Measurements from ENCODE around the gene LAMTOR2. TPM values are rescaled to one million over a fixed set of nuclear protein-coding genes. Genes with fewer than 3 reads are reported as not detected.

The LAMTOR2 gene
- total and polyA plus RNA-seq, 4 donors, result 71.2 to 143 (median 103) TPM

- DNase-seq (no peak), ATAC-seq (ENCODE audit: insufficient read depth, low FRiP score) (no peak)
- Histone ChIP-seq H3K27me3 (ENCODE audit: control insufficient read depth in 3 of 3, insufficient read depth in 3 of 3, low read length in 2 of 3) (no peaks in the 10 kb centered on the region), H3K9ac (ENCODE audit: insufficient read depth in 1 of 2, low read length in 2 of 2) (peak overlapping the region in 1 of 2 donors; percentile 80), H3K4me1 (ENCODE audit: control insufficient read depth in 5 of 5, insufficient read depth in 5 of 5, low read length in 5 of 5) (peaks cover 0 to 66% (median 26%) of the 10 kb centered on the region in 5 donors), H3K4me3 (no peak overlapping the region), H3K27ac (ENCODE audit: low read depth in 1 of 2, low read length in 1 of 2) (no peak overlapping the region), H3K36me3 (ENCODE audit: control insufficient read depth in 4 of 4, insufficient read depth in 4 of 4, low read length in 4 of 4) (peaks cover 0 to 21% (median 4%) of the 10 kb centered on the region in 4 donors), H3K9me3 (ENCODE audit: control insufficient read depth in 4 of 4, insufficient read depth in 3 of 4, low read length in 3 of 4) (no peaks in the 10 kb centered on the region)
- 81 to 88% methylated on average over 5 of the region's 5 CpGs for WGBS, 2 donors
- TF ChIP-seq, protein P1, sequence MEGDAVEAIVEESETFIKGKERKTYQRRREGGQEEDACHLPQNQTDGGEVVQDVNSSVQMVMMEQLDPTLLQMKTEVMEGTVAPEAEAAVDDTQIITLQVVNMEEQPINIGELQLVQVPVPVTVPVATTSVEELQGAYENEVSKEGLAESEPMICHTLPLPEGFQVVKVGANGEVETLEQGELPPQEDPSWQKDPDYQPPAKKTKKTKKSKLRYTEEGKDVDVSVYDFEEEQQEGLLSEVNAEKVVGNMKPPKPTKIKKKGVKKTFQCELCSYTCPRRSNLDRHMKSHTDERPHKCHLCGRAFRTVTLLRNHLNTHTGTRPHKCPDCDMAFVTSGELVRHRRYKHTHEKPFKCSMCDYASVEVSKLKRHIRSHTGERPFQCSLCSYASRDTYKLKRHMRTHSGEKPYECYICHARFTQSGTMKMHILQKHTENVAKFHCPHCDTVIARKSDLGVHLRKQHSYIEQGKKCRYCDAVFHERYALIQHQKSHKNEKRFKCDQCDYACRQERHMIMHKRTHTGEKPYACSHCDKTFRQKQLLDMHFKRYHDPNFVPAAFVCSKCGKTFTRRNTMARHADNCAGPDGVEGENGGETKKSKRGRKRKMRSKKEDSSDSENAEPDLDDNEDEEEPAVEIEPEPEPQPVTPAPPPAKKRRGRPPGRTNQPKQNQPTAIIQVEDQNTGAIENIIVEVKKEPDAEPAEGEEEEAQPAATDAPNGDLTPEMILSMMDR (IDR thresholded peaks at IDR 0.05; ENCODE audit: control extremely low read depth, extremely low read depth), result no peak
These were observed 25.2 kb downstream of the LAMTOR2 start for GRCh38 chr1:156079762-156080161.

- no peak overlapping the region for H3K4me3 ChIP-seq
- H3K9me3 ChIP-seq (ENCODE audit: control insufficient read depth in 4 of 4, insufficient read depth in 3 of 4, low read length in 3 of 4), result no peaks in the 10 kb centered on the region
- no peaks in the 10 kb centered on the region for H3K27me3 ChIP-seq (ENCODE audit: control insufficient read depth in 3 of 3, insufficient read depth in 3 of 3, low read length in 2 of 3)
- peak overlapping the region; percentile 68 to 80 for H3K9ac ChIP-seq (ENCODE audit: insufficient read depth in 1 of 2, low read length in 2 of 2)
- TF ChIP-seq, protein P1 (IDR thresholded peaks at IDR 0.05; ENCODE audit: control extremely low read depth, extremely low read depth), result no peak
- ATAC-seq (ENCODE audit: insufficient read depth, low FRiP score), result no peak
- DNase-seq, result peak; percentile 63 to 84 (median 70)
- peaks cover 0 to 63% (median 22%) of the 10 kb centered on the region in 5 donors for H3K4me1 ChIP-seq (ENCODE audit: control insufficient read depth in 5 of 5, insufficient read depth in 5 of 5, low read length in 5 of 5)
- 68 to 77% methylated on average over 8 of the region's 8 CpGs for WGBS, 2 donors
- H3K27ac ChIP-seq (ENCODE audit: low read depth in 1 of 2, low read length in 1 of 2), result no peak overlapping the region
- H3K36me3 ChIP-seq (ENCODE audit: control insufficient read depth in 4 of 4, insufficient read depth in 4 of 4, low read length in 4 of 4), result peaks cover 0 to 21% (median 3%) of the 10 kb centered on the region in 4 donors
These were observed 25.8 kb downstream of the LAMTOR2 start for GRCh38 chr1:156080241-156080862.

- Histone ChIP-seq H3K4me3 (no peak overlapping the region), H3K27me3 (ENCODE audit: control insufficient read depth in 3 of 3, insufficient read depth in 3 of 3, low read length in 2 of 3) (no peaks in the 10 kb centered on the region)
- DNase-seq, result peak in 2 of 3 donors; percentile 54 to 67
These were observed 26.2 kb downstream of the LAMTOR2 start for GRCh38 chr1:156080863-156081179.

More at GRCh38 chr1:156080863-156081179, 26.2 kb downstream of the LAMTOR2 start:
- WGBS, 2 donors, result 61 to 66% methylated on average over 4 of the region's 4 CpGs
- peak overlapping the region; percentile 68 to 80 for H3K9ac ChIP-seq (ENCODE audit: insufficient read depth in 1 of 2, low read length in 2 of 2)
- TF ChIP-seq, protein P1 (IDR thresholded peaks at IDR 0.05; ENCODE audit: control extremely low read depth, extremely low read depth), result no peak
- peaks cover 0 to 17% (median 2%) of the 10 kb centered on the region in 4 donors for H3K36me3 ChIP-seq (ENCODE audit: control insufficient read depth in 4 of 4, insufficient read depth in 4 of 4, low read length in 4 of 4)
- peaks cover 0 to 59% (median 21%) of the 10 kb centered on the region in 5 donors for H3K4me1 ChIP-seq (ENCODE audit: control insufficient read depth in 5 of 5, insufficient read depth in 5 of 5, low read length in 5 of 5)
- no peak for ATAC-seq (ENCODE audit: insufficient read depth, low FRiP score)
- no peak overlapping the region for H3K27ac ChIP-seq (ENCODE audit: low read depth in 1 of 2, low read length in 1 of 2)
- no peaks in the 10 kb centered on the region for H3K9me3 ChIP-seq (ENCODE audit: control insufficient read depth in 4 of 4, insufficient read depth in 3 of 4, low read length in 3 of 4)

Measured in lung (tissue), 12 donors.